Measurements from ENCODE around the gene LMAN1L.
"Not testable (repeated sequence)": the region's sequence is repeated elsewhere in the genome, so short reads cannot be mapped to it uniquely, and the experiment has no call there.

The LMAN1L gene

DNA sequence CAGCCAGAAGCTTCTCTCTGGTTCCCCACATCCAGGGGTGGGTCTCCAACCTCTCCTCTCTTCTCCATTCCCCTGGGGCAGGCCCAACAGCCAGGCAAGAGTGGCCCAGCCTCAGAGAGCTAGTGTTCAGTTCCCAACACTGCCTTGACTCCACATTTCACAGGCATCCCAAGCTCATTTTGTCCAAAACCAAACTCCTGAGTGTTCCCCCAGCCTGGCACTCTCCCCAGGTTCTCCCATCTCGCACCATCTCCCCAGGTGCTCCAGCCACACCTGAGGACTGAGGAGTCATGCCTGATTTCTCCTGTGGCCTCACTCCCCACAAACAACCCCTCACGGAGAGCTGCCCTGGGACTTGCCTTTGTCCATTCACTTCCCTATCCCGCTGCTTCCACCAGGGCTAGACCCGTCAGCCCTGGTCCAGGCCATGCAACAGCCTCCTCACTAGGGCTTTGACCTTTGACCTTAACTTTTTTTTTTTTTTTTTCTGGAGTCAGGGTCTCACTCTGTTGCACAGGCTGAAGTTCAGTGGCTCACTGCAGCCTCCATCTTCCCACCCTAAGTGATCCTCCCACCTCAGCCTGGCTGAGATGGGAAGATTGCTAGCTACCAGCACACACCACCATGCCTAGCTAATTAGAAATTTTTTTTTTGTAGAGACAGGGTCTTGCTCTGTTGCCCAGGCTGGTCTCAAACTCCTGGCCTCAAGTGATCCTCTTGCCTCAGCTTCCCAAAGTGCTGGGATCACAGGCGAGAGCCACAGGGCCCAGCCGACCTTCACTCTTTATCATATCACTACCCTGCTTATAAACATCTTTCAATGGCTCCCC, 34.7 kb upstream of the LMAN1L start:
- no peaks in the 10 kb centered on the region for H3K9me3 ChIP-seq (ENCODE audit: control insufficient read depth, insufficient read depth, low read length)
- H3K4me1 ChIP-seq (ENCODE audit: insufficient read depth, low read length), result peaks cover 36% of the 10 kb centered on the region; the same call in 1 of the 2 replicates
- H3K9ac ChIP-seq (ENCODE audit: low read depth, low read length), result no peak overlapping the region
- H3K36me3 ChIP-seq (ENCODE audit: insufficient read depth, low read length), result no peaks in the 10 kb centered on the region

DNA sequence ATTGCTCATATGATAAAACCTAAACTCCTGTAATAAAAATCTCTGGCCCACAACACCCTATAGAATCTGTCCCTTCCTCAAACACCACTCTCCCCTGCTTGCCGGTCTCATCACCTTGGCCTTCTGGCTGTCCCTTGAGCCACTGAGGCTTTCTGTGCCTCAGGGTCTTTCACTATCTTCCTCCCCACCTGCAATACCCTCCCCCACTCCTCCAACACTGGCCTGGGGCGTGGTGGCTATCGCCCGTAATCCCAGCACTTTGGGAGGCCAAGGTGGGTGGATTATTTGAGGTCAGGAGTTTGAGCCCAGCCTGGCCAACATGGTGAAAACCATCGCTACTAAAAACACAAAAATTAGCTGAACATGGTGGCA, 34.0 kb upstream of the LMAN1L start:
- Histone ChIP-seq H3K4me1 (ENCODE audit: insufficient read depth, low read length) (peaks cover 31% of the 10 kb centered on the region; the same call in 1 of the 2 replicates), H3K9me3 (ENCODE audit: control insufficient read depth, insufficient read depth, low read length) (no peaks in the 10 kb centered on the region), H3K9ac (ENCODE audit: low read depth, low read length) (no peak overlapping the region), H3K36me3 (ENCODE audit: insufficient read depth, low read length) (no peaks in the 10 kb centered on the region)

DNA sequence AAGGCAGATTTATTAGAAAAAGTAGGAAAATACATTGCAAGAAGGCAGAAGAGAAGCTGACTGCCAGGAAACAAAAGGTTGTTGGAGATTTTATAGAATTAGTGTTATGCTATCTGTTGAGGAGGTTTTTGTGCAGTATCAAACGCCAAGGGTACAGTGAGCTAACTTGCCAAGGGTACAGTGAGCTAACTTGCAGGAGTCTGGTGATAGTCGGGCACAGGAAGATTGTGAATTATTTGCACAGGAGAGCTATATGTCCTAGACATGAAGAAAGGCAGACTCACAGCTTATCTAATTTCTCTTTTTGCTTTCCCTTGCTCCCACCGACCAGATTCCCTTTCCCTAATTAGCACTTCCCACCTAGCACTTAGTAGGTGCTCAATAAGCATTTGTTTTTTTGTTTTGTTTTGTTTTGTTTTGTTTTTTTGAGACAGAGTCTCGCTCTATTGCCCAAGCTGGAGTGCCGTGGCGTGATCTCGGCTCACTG, 33.4 kb upstream of the LMAN1L start:
- Histone ChIP-seq H3K9ac (ENCODE audit: low read depth, low read length) (no peak overlapping the region), H3K36me3 (ENCODE audit: insufficient read depth, low read length) (no peaks in the 10 kb centered on the region), H3K4me1 (ENCODE audit: insufficient read depth, low read length) (peaks cover 30% of the 10 kb centered on the region; the same call in 1 of the 2 replicates), H3K9me3 (ENCODE audit: control insufficient read depth, insufficient read depth, low read length) (no peaks in the 10 kb centered on the region)

DNA sequence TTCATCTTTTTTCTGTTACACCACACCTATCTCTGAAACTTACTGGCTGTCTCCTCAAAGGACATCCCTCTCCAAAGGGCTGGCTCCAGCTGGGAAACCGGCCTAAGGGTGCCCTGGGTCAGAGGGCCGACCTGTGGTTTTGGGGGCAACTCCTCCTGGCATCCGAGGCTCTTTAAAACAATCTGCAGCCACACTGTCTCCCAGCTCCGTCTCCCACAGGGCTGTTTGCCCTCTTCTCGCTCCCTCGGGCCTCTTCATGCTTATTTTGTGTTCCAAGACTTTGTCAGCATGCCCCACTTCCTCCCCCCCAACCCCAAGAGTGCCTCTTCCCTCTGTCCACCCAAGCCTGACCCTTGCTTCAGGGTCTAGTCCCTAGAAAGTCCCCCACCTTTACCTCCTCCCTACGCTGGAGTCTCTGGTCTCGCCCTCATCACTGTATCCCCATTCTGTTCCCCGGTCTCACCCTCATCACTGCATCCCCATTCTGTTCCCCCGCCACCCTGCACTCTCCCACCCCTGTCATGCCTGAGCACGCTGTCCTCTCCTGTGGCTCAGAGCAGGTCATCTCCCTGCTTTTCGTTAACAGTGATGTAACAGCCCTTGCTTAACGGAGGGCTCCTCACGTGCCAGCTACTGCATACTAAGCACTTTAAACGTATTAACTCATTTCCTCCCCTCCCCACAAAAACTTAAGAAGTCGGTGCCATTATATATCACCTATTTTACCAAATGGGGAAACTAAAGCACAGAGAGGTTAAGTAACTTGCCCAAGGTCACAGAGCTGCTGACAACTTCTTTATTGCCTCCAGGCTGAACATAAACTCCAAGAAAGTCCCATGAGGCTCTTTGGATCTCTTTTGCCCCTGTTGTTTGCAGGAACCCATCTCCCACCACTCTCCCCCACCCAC, 31.9 kb upstream of the LMAN1L start:
- H3K36me3 ChIP-seq (ENCODE audit: insufficient read depth, low read length), result no peaks in the 10 kb centered on the region
- peak overlapping the region; percentile 88; the same call in 1 of the 2 replicates for H3K9ac ChIP-seq (ENCODE audit: low read depth, low read length)
- H3K9me3 ChIP-seq (ENCODE audit: control insufficient read depth, insufficient read depth, low read length), result no peaks in the 10 kb centered on the region
- H3K4me1 ChIP-seq (ENCODE audit: insufficient read depth, low read length), result peaks cover 30% of the 10 kb centered on the region; the same call in 1 of the 2 replicates

DNA sequence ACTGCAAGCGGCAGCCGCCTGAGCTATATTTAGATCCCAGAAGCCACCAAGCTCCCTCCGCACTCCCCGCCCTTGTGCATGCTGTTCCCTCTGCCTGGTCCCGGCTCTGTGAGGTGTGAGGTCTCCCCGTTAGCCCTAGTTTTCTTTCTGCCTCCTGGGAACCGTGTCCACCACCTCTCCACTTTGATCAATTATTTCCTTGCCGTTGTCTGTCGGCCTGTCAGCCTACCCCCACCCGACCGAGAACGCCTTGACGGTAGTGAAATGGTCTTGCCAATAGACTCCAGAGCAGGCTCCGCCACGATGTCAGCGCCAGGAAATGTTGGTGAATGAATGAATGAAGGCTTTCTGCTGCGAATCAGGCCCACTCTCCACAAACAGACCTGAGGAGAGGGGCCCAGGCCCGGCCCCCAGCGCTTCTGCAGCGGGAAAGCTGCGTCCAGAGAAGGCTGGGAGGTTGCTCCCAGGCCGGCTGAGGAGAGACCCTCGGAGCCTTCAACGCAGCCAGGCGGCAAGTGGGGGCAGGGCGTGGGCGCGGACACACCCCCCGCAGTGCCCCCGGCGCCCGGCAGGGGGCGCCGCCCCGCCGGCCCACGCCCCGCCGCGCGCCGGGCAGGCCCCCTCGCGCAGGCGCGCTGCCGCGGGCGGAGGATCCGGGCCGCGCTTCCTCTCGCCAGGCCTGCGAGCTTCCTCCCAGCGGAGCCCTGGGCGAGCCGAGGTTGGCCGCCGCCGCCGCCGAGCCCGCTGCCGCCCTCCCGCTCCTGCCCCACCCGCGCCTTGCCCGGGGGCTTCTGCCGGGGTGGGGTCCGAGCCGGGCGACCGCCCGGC, 31.0 kb upstream of the LMAN1L start, which contains the start of gene CSK:
TSS of gene CSK (plus strand) at position 650 of the 828 bp plus-strand sequence. CDS start 16,218 bp downstream, outside the sequence.
- H3K36me3 ChIP-seq (ENCODE audit: insufficient read depth, low read length), result no peaks in the 10 kb centered on the region
- peak within 1 kb of the TSS; percentile 88 for H3K9ac ChIP-seq (ENCODE audit: low read depth, low read length)
- no peaks in the 10 kb centered on the region for H3K9me3 ChIP-seq (ENCODE audit: control insufficient read depth, insufficient read depth, low read length)
- H3K4me1 ChIP-seq (ENCODE audit: insufficient read depth, low read length), result peaks cover 28% of the 10 kb centered on the region; the same call in 1 of the 2 replicates

DNA sequence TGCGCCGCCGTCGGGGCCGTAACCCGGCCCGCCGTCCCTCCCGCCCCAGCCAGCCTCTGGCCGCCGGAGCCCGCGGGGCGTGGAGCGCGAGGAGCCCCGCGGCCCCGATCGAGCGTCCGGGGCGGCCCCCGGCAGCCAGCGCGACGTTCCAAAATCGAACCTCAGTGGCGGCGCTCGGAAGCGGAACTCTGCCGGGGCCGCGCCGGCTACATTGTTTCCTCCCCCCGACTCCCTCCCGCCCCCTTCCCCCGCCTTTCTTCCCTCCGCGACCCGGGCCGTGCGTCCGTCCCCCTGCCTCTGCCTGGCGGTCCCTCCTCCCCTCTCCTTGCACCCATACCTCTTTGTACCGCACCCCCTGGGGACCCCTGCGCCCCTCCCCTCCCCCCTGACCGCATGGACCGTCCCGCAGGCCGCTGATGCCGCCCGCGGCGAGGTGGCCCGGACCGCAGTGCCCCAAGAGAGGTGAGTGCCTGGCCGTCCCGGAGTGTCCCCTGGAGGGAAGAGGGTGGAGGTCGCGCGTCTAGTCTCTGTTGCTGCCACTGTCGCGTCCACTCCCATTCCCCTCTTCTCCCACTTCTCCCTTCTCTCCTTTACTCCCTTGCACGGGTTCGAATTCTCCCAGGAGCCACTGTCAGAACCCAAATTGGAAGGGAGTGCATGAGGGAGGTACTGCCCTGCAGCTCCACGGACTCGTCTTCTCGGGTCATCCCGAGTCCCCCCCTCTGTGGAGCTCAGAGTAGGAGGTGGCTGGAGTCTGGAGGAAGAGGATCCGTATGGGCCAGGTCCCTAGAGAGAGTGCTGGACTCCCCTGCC, 30.2 kb upstream of the LMAN1L start:
- Histone ChIP-seq H3K36me3 (ENCODE audit: insufficient read depth, low read length) (no peaks in the 10 kb centered on the region), H3K9ac (ENCODE audit: low read depth, low read length) (peak overlapping the region; percentile 74), H3K9me3 (ENCODE audit: control insufficient read depth, insufficient read depth, low read length) (no peaks in the 10 kb centered on the region), H3K4me1 (ENCODE audit: insufficient read depth, low read length) (peaks cover 20% of the 10 kb centered on the region; the same call in 1 of the 2 replicates)

DNA sequence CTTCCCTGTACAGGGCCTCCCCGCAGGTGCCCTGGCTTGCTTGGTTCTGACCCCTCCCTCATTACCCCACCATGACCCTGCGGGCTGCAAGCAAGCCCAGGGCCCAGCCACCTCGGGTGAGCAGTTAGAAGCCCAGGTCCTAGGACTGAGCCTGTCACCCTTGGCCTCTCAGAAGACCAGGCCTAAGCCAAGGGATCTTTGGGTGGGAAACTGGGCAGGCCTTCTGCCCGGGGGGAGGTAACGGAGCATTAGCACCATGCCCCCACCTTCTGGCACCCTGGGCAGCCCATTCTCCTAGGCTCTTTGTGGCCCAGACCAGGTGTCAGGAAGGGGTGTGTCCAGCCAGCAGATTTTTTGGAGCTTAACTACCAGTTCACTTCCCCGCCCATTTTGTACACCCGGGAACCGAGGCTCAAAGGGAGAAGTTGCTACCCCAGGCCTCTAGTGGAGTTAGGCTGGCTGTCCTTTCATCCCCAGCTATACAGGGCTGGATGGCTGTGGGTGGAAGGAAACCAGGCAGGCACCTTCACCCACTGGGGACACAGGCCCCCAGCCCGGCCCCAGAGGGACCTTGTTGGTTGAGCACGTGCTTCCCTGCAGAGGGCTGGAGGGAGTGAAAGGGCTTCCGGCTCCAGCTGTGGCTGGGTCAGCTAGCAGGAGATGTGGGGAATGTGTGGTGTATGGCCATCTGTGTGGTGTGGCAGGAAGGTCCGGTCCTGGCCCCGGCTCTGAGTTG, 29.4 kb upstream of the LMAN1L start:
- no peaks in the 10 kb centered on the region for H3K36me3 ChIP-seq (ENCODE audit: insufficient read depth, low read length)

GRCh38 chr15:74783808-74784175, 28.8 kb upstream of the LMAN1L start:
- H3K36me3 ChIP-seq (ENCODE audit: insufficient read depth, low read length), result no peaks in the 10 kb centered on the region
- H3K9me3 ChIP-seq (ENCODE audit: control insufficient read depth, insufficient read depth, low read length), result no peaks in the 10 kb centered on the region
- no peak overlapping the region for H3K9ac ChIP-seq (ENCODE audit: low read depth, low read length)
- peaks cover 26% of the 10 kb centered on the region for H3K4me1 ChIP-seq (ENCODE audit: insufficient read depth, low read length)

More for the DNA sequence above, 29.4 kb upstream of the LMAN1L start:
- H3K4me1 ChIP-seq (ENCODE audit: insufficient read depth, low read length), result peaks cover 20% of the 10 kb centered on the region
- no peaks in the 10 kb centered on the region for H3K9me3 ChIP-seq (ENCODE audit: control insufficient read depth, insufficient read depth, low read length)
- peak overlapping the region; percentile 74; the same call in 1 of the 2 replicates for H3K9ac ChIP-seq (ENCODE audit: low read depth, low read length)

DNA sequence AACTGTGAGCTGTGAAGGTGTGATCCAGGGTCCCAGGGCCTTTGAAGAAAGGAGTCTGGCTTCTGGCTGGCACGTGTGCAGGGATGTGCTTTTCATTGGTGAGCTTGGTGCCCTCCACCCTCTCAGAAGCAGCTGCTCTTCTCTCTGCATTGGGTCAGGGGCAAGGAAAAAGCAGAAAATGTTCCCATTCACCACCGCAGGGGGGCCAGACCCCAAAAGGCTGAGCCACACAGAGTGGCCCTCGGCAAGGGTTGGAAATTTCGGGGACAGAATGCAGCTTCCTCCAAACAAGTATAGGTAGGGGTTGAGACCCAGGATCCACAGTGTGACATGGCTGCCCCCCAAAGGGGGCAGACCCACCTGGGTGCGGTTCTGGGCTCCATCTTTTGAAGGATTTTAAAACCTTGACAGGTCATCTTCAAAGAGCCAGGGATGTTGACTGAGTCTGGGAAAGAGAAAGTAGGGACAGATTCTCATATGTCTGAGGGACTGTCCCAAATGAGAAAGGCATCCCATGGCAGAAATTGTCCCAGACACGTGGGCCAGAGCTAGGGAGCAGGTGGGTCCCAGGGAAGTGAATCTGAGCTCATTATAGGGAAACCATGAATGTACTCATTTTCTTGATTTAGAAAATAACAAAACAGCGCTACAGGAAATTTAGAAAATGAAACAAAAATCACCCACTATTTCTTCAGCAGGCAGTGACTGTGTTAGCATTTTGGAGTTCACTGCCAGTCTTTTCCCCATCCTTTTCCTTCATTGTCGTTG, 28.0 kb upstream of the LMAN1L start:
- no peaks in the 10 kb centered on the region for H3K36me3 ChIP-seq (ENCODE audit: insufficient read depth, low read length)
- peaks cover 34% of the 10 kb centered on the region for H3K4me1 ChIP-seq (ENCODE audit: insufficient read depth, low read length)
- H3K9ac ChIP-seq (ENCODE audit: low read depth, low read length), result no peak overlapping the region
- H3K9me3 ChIP-seq (ENCODE audit: control insufficient read depth, insufficient read depth, low read length), result no peaks in the 10 kb centered on the region

GRCh38 chr15:74785194-74786032, 27.2 kb upstream of the LMAN1L start:
- H3K9me3 ChIP-seq (ENCODE audit: control insufficient read depth, insufficient read depth, low read length), result no peaks in the 10 kb centered on the region
- no peak overlapping the region for H3K9ac ChIP-seq (ENCODE audit: low read depth, low read length)
- H3K36me3 ChIP-seq (ENCODE audit: insufficient read depth, low read length), result no peaks in the 10 kb centered on the region
- peaks cover 33% of the 10 kb centered on the region for H3K4me1 ChIP-seq (ENCODE audit: insufficient read depth, low read length)

GRCh38 chr15:74786081-74786480, 26.6 kb upstream of the LMAN1L start:
- not testable (repeated sequence) for H3K9me3 ChIP-seq (ENCODE audit: control insufficient read depth, insufficient read depth, low read length); H3K36me3 ChIP-seq (ENCODE audit: insufficient read depth, low read length); H3K9ac ChIP-seq (ENCODE audit: low read depth, low read length)
- peaks cover 27% of the 10 kb centered on the region for H3K4me1 ChIP-seq (ENCODE audit: insufficient read depth, low read length)

All from ES-I3 (cell line).